GM12872 (cell line): ENCODE results near the gene LDLRAD2.
A peak's percentile ranks its signal among the peaks of the same experiment; 100 is the strongest.

Experiments used
- TF ChIP-seq, protein P1 (sequence below): IDR thresholded peaks from 3 replicates; pipeline ENCODE4 v1.5.1; 2011; ENCODE audit warnings: low read depth, mild to moderate bottlenecking, low read length, moderate library complexity; ENCODE audit not compliant: insufficient read depth

The LDLRAD2 gene

DNA sequence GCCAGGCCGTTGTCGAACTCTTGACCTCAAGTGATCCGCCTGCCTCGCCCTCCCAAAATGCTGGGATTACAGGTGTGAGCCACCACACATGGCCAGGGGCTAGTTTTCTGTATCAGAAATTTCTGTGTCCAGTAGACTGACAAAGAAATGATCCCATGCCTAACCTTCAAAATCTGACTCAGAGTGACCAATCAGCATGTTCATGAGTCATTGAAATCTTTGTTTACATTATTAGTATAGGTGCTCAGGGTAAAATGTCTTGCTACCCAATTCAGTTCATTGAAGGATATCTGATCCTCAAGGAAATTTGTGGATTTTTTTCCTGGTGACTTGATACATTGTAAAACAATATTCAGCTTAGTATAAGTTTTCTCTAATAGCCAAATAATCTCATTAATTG lies 11.0 kb upstream of the LDLRAD2 start:
- TF ChIP-seq, protein P1, sequence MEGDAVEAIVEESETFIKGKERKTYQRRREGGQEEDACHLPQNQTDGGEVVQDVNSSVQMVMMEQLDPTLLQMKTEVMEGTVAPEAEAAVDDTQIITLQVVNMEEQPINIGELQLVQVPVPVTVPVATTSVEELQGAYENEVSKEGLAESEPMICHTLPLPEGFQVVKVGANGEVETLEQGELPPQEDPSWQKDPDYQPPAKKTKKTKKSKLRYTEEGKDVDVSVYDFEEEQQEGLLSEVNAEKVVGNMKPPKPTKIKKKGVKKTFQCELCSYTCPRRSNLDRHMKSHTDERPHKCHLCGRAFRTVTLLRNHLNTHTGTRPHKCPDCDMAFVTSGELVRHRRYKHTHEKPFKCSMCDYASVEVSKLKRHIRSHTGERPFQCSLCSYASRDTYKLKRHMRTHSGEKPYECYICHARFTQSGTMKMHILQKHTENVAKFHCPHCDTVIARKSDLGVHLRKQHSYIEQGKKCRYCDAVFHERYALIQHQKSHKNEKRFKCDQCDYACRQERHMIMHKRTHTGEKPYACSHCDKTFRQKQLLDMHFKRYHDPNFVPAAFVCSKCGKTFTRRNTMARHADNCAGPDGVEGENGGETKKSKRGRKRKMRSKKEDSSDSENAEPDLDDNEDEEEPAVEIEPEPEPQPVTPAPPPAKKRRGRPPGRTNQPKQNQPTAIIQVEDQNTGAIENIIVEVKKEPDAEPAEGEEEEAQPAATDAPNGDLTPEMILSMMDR, result no peak

- TF ChIP-seq, protein P1, result no peak
Measured at GRCh38 chr1:21804536-21804935, 7.5 kb upstream of the LDLRAD2 start.

- TF ChIP-seq, protein P1, result no peak
Measured at GRCh38 chr1:21813542-21813941, 1.5 kb downstream of the LDLRAD2 start.

- TF ChIP-seq, protein P1, result peak; percentile 64
Measured at GRCh38 chr1:21814241-21814918, 2.3 kb downstream of the LDLRAD2 start.

- TF ChIP-seq, protein P1, result no peak
Measured at GRCh38 chr1:21814981-21815582, 3.0 kb downstream of the LDLRAD2 start.

- TF ChIP-seq, protein P1, result no peak
Measured at GRCh38 chr1:21815724-21816321, 3.8 kb downstream of the LDLRAD2 start.

GRCh38 chr1:21816602-21817302 lies 4.7 kb downstream of the LDLRAD2 start:
- TF ChIP-seq, protein P1, result no peak
